Measurements from ENCODE around the gene AOC3.
"Not testable (repeated sequence)": the region's sequence is repeated elsewhere in the genome, so short reads cannot be mapped to it uniquely, and the experiment has no call there.

The AOC3 gene

GRCh38 chr17:42894283-42895184, 43.5 kb downstream of the AOC3 start:
- Histone ChIP-seq H3K4me3 (ENCODE audit: low read depth in 1 of 2, low read length in 2 of 2) (no peak overlapping the region), H3K4me2 (ENCODE audit: insufficient read depth, low read length) (no peak overlapping the region), H3K36me3 (ENCODE audit: insufficient read depth, low read length) (no peaks in the 10 kb centered on the region), H3K4me1 (ENCODE audit: insufficient read depth, low read length) (no peaks in the 10 kb centered on the region), H3K9ac (ENCODE audit: low read depth, low read length) (no peak overlapping the region), H3K79me2 (ENCODE audit: insufficient read depth, low read length) (no peaks in the 10 kb centered on the region), H3K27ac (ENCODE audit: low read length) (no peak overlapping the region), H3K27me3 (ENCODE audit: insufficient read depth, low read length, poor library complexity) (peaks cover 18% of the 10 kb centered on the region), H3K9me3 (ENCODE audit: insufficient read depth, low read length, severe bottlenecking) (no peaks in the 10 kb centered on the region), H4K20me1 (ENCODE audit: insufficient read depth, low read length) (no peaks in the 10 kb centered on the region), H2AFZ (ENCODE audit: low read depth, low read length) (no peak overlapping the region)
- TF ChIP-seq EZH2 (IDR thresholded peaks at IDR 0.05; ENCODE audit: borderline replicate concordance, low read depth, low read length, severe bottlenecking) = no peak
- no peak for TF ChIP-seq CTCF (IDR thresholded peaks at IDR 0.05; ENCODE audit: borderline replicate concordance, extremely low read depth, low read length, poor library complexity, severe bottlenecking)
- ATAC-seq (ENCODE audit: insufficient read depth, low read depth) (no peak), DNase-seq (no peak)

GRCh38 chr17:42895185-42895555, 44.2 kb downstream of the AOC3 start:
- Histone ChIP-seq H3K4me3 (ENCODE audit: low read depth in 1 of 2, low read length in 2 of 2) (no peak overlapping the region), H3K79me2 (ENCODE audit: insufficient read depth, low read length) (no peaks in the 10 kb centered on the region), H4K20me1 (ENCODE audit: insufficient read depth, low read length) (no peaks in the 10 kb centered on the region), H3K9me3 (ENCODE audit: insufficient read depth, low read length, severe bottlenecking) (no peaks in the 10 kb centered on the region), H3K27me3 (ENCODE audit: insufficient read depth, low read length, poor library complexity) (peaks cover 18% of the 10 kb centered on the region), H3K9ac (ENCODE audit: low read depth, low read length) (no peak overlapping the region), H3K4me1 (ENCODE audit: insufficient read depth, low read length) (no peaks in the 10 kb centered on the region), H2AFZ (ENCODE audit: low read depth, low read length) (no peak overlapping the region), H3K36me3 (ENCODE audit: insufficient read depth, low read length) (no peaks in the 10 kb centered on the region), H3K27ac (ENCODE audit: low read length) (no peak overlapping the region), H3K4me2 (ENCODE audit: insufficient read depth, low read length) (no peak overlapping the region)
- no peak for ATAC-seq (ENCODE audit: insufficient read depth, low read depth)
- TF ChIP-seq EZH2 (IDR thresholded peaks at IDR 0.05; ENCODE audit: borderline replicate concordance, low read depth, low read length, severe bottlenecking) = no peak
- no peak for TF ChIP-seq CTCF (IDR thresholded peaks at IDR 0.05; ENCODE audit: borderline replicate concordance, extremely low read depth, low read length, poor library complexity, severe bottlenecking)
- no peak for DNase-seq

- no peak overlapping the region for H3K4me3 ChIP-seq (ENCODE audit: low read depth in 1 of 2, low read length in 2 of 2)
- no peaks in the 10 kb centered on the region for H3K9me3 ChIP-seq (ENCODE audit: insufficient read depth, low read length, severe bottlenecking)
- H3K79me2 ChIP-seq (ENCODE audit: insufficient read depth, low read length) = no peaks in the 10 kb centered on the region
- ATAC-seq (ENCODE audit: insufficient read depth, low read depth) = no peak
- no peak overlapping the region for H3K27ac ChIP-seq (ENCODE audit: low read length)
- DNase-seq = no peak
- no peaks in the 10 kb centered on the region for H3K4me1 ChIP-seq (ENCODE audit: insufficient read depth, low read length)
- H3K9ac ChIP-seq (ENCODE audit: low read depth, low read length) = no peak overlapping the region
- H3K36me3 ChIP-seq (ENCODE audit: insufficient read depth, low read length) = no peaks in the 10 kb centered on the region
- no peak for TF ChIP-seq EZH2 (IDR thresholded peaks at IDR 0.05; ENCODE audit: borderline replicate concordance, low read depth, low read length, severe bottlenecking)
- no peak for TF ChIP-seq CTCF (IDR thresholded peaks at IDR 0.05; ENCODE audit: borderline replicate concordance, extremely low read depth, low read length, poor library complexity, severe bottlenecking)
- H2AFZ ChIP-seq (ENCODE audit: low read depth, low read length) = no peak overlapping the region
- no peaks in the 10 kb centered on the region for H4K20me1 ChIP-seq (ENCODE audit: insufficient read depth, low read length)
- H3K4me2 ChIP-seq (ENCODE audit: insufficient read depth, low read length) = no peak overlapping the region
- H3K27me3 ChIP-seq (ENCODE audit: insufficient read depth, low read length, poor library complexity) = peaks cover 19% of the 10 kb centered on the region
Measured at GRCh38 chr17:42898147-42898811, 47.3 kb downstream of the AOC3 start.

- not testable (repeated sequence) for H4K20me1 ChIP-seq (ENCODE audit: insufficient read depth, low read length); H3K9ac ChIP-seq (ENCODE audit: low read depth, low read length)
Measured at GRCh38 chr17:42899981-42900380, 49.0 kb downstream of the AOC3 start.

More at GRCh38 chr17:42899981-42900380, 49.0 kb downstream of the AOC3 start:
- H2AFZ ChIP-seq (ENCODE audit: low read depth, low read length); H3K79me2 ChIP-seq (ENCODE audit: insufficient read depth, low read length); DNase-seq; ATAC-seq (ENCODE audit: insufficient read depth, low read depth); H3K4me3 ChIP-seq (ENCODE audit: low read depth in 1 of 2, low read length in 2 of 2); H3K4me2 ChIP-seq (ENCODE audit: insufficient read depth, low read length); H3K9me3 ChIP-seq (ENCODE audit: insufficient read depth, low read length, severe bottlenecking); H3K27ac ChIP-seq (ENCODE audit: low read length); H3K36me3 ChIP-seq (ENCODE audit: insufficient read depth, low read length); H3K4me1 ChIP-seq (ENCODE audit: insufficient read depth, low read length): not testable (repeated sequence)
- H3K27me3 ChIP-seq (ENCODE audit: insufficient read depth, low read length, poor library complexity) = peaks cover 12% of the 10 kb centered on the region
